ENCODE measurements around the gene OR52E4.

The OR52E4 gene

GRCh38 chr11:5887661-5888060, 7.2 kb downstream of the OR52E4 start:
- TF ChIP-seq CTCF (IDR thresholded peaks at IDR 0.05; ENCODE audit: extremely low read depth, insufficient read depth, missing control alignments) = no peak
- DNase-seq (ENCODE audit: low spot score) = no peak
- in situ Hi-C loops (cut with MboI; ENCODE audit: low pct_unique_long_range_greater_than_20kb, low sequenced_read_pairs, unreplicated experiment) = no loop called here

GRCh38 chr11:5891216-5891800, 10.9 kb downstream of the OR52E4 start:
- DNase-seq (ENCODE audit: low spot score) = peak; percentile 3
- in situ Hi-C loops (cut with MboI; ENCODE audit: low pct_unique_long_range_greater_than_20kb, low sequenced_read_pairs, unreplicated experiment) = no loop called here
- peak; percentile 11 for TF ChIP-seq CTCF (IDR thresholded peaks at IDR 0.05; ENCODE audit: extremely low read depth, insufficient read depth, missing control alignments)

GRCh38 chr11:5892908-5893307, 12.5 kb downstream of the OR52E4 start, which contains the start of gene OR52E5:
Gene OR52E5, plus strand, starts transcription at chr11:5893208. Its CDS starts 7,569 bp downstream, at chr11:5900777.
- in situ Hi-C loops (cut with MboI; ENCODE audit: low pct_unique_long_range_greater_than_20kb, low sequenced_read_pairs, unreplicated experiment) = no loop called here
- no peak for TF ChIP-seq CTCF (IDR thresholded peaks at IDR 0.05; ENCODE audit: extremely low read depth, insufficient read depth, missing control alignments)
- DNase-seq (ENCODE audit: low spot score) = no peak

GRCh38 chr11:5899534-5899933, 19.1 kb downstream of the OR52E4 start:
- in situ Hi-C loops (cut with MboI; ENCODE audit: low pct_unique_long_range_greater_than_20kb, low sequenced_read_pairs, unreplicated experiment) = no loop called here
- TF ChIP-seq CTCF (IDR thresholded peaks at IDR 0.05; ENCODE audit: extremely low read depth, insufficient read depth, missing control alignments) = no peak
- DNase-seq (ENCODE audit: low spot score) = no peak

GRCh38 chr11:5910540-5910939, 30.1 kb downstream of the OR52E4 start:
- in situ Hi-C loops (cut with MboI; ENCODE audit: low pct_unique_long_range_greater_than_20kb, low sequenced_read_pairs, unreplicated experiment) = no loop called here
- no peak for TF ChIP-seq CTCF (IDR thresholded peaks at IDR 0.05; ENCODE audit: extremely low read depth, insufficient read depth, missing control alignments)
- no peak for DNase-seq (ENCODE audit: low spot score)

GRCh38 chr11:5922749-5923426, 42.5 kb downstream of the OR52E4 start:
- DNase-seq (ENCODE audit: low spot score) = no peak
- no peak for TF ChIP-seq CTCF (IDR thresholded peaks at IDR 0.05; ENCODE audit: extremely low read depth, insufficient read depth, missing control alignments)
- in situ Hi-C loops (cut with MboI; ENCODE audit: low pct_unique_long_range_greater_than_20kb, low sequenced_read_pairs, unreplicated experiment) = no loop called here

Measured in GM13977 (cell line).